Measurements from ENCODE around the gene PMM2. TPM values are rescaled to one million over a fixed set of nuclear protein-coding genes. Genes with fewer than 3 reads are reported as not detected.

The PMM2 gene
- total and polyA plus RNA-seq, 2 experiments from 2014 or later, result 39.6 to 46.4 TPM

- no peaks in the 10 kb centered on the region for H3K36me3 ChIP-seq (ENCODE audit: low read depth)
These were observed 66.2 kb downstream of the PMM2 start for GRCh38 chr16:8863594-8864424.

DNA sequence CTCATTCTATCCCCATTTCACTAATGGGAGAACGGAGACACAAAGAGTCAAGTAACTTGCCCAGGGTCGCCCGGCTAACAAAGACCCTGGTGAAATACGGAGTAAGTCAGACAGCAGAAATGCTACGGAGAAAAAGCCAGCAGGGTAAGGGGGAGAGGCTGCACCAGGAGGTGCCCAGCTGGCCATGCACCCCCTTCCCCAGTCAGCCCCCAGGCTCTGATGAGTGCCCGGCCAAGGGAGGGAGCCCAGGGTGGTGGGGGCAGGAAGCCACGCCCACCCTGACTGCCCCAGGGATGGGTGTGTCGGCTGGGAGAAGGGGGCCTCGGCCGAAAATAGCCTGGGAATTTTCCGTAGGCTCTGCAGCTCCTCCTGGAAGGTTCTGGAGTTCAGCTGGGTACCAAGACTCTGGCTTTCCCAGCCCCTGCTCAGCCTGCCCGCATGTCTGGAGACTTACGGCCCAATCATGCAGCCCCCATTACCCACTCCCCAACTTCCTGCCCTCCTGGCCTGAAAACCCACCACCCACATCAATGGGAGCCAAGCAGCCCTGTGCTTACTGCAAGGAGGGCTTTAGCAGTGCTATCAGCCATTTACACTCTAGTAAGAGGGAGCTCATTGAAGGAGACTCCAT, 67.0 kb downstream of the PMM2 start:
- H3K9ac ChIP-seq, result no peak overlapping the region

More at GRCh38 chr16:8863594-8864424, 66.2 kb downstream of the PMM2 start:
- DNase-seq, result peak; percentile 48
- Histone ChIP-seq H3K27me3 (replicated peaks; ENCODE audit: insufficient read depth) (no peaks in the 10 kb centered on the region), H3K79me2 (ENCODE audit: insufficient read depth) (peaks cover 94% of the 10 kb centered on the region), H3K4me2 (ENCODE audit: unreplicated experiment) (peak overlapping the region; percentile 26), H4K20me1 (ENCODE audit: insufficient read depth) (peaks cover 2% of the 10 kb centered on the region; the same call in 1 of the 2 replicates), H3K27ac (no peak overlapping the region), H3K4me3 (no peak overlapping the region), H2AFZ (no peak overlapping the region), H3K9me2 (ENCODE audit: insufficient read depth) (no peaks in the 10 kb centered on the region), H3K9me3 (ENCODE audit: low read depth) (no peaks in the 10 kb centered on the region), H3K4me1 (ENCODE audit: insufficient read depth) (peaks cover 22% of the 10 kb centered on the region), H3K9ac (no peak overlapping the region), H3F3A (ENCODE audit: insufficient read depth) (peaks cover 28% of the 10 kb centered on the region)
- WGBS, 2 experiments (ENCODE audit: low coverage in 1 of 2, low lambda C conversion rate in 2 of 2, missing lambda C conversion rate in 2 of 2), result 70 to 81% methylated on average over 15 to 17 of the region's 17 CpGs
- in situ Hi-C loops (cut with MboI), result no loop called here
- TF ChIP-seq EZH2phosphoT487 (IDR thresholded peaks at IDR 0.05; ENCODE audit: insufficient read depth, low read depth) (no peak), EZH2 (IDR thresholded peaks at IDR 0.05; ENCODE audit: insufficient read depth, poor library complexity, severe bottlenecking) (no peak)

GRCh38 chr16:8865145-8865882, 67.7 kb downstream of the PMM2 start:
- H3K9me2 ChIP-seq (ENCODE audit: insufficient read depth), result no peaks in the 10 kb centered on the region
- peaks cover 29% of the 10 kb centered on the region for H3F3A ChIP-seq (ENCODE audit: insufficient read depth)
- H4K20me1 ChIP-seq (ENCODE audit: insufficient read depth), result peaks cover 2% of the 10 kb centered on the region; the same call in 1 of the 2 replicates
- no peak overlapping the region for H2AFZ ChIP-seq
- no peaks in the 10 kb centered on the region for H3K36me3 ChIP-seq (ENCODE audit: low read depth)
- no peaks in the 10 kb centered on the region for H3K9me3 ChIP-seq (ENCODE audit: low read depth)
- no peak for TF ChIP-seq EZH2phosphoT487 (IDR thresholded peaks at IDR 0.05; ENCODE audit: insufficient read depth, low read depth)
- no peak for TF ChIP-seq EZH2 (IDR thresholded peaks at IDR 0.05; ENCODE audit: insufficient read depth, poor library complexity, severe bottlenecking)
- peaks cover 79% of the 10 kb centered on the region for H3K79me2 ChIP-seq (ENCODE audit: insufficient read depth)
- H3K27me3 ChIP-seq (replicated peaks; ENCODE audit: insufficient read depth), result no peaks in the 10 kb centered on the region
- H3K9ac ChIP-seq, result no peak overlapping the region
- whole genome bisulfite sequencing, 2 experiments (ENCODE audit: low coverage in 1 of 2, low lambda C conversion rate in 2 of 2, missing lambda C conversion rate in 2 of 2), result 85 to 86% methylated on average over 14 of the region's 14 CpGs
- no peak overlapping the region for H3K27ac ChIP-seq
- peaks cover 17% of the 10 kb centered on the region for H3K4me1 ChIP-seq (ENCODE audit: insufficient read depth)
- in situ Hi-C loops (cut with MboI), result no loop called here
- H3K4me2 ChIP-seq (ENCODE audit: unreplicated experiment), result peak overlapping the region; percentile 100
- no peak for DNase-seq
- H3K4me3 ChIP-seq, result no peak overlapping the region

More for the DNA sequence above, 67.0 kb downstream of the PMM2 start:
- Histone ChIP-seq H4K20me1 (ENCODE audit: insufficient read depth) (peaks cover 2% of the 10 kb centered on the region; the same call in 1 of the 2 replicates), H3K9me2 (ENCODE audit: insufficient read depth) (no peaks in the 10 kb centered on the region), H3F3A (ENCODE audit: insufficient read depth) (peaks cover 32% of the 10 kb centered on the region), H3K4me2 (ENCODE audit: unreplicated experiment) (peak overlapping the region; percentile 26), H3K36me3 (ENCODE audit: low read depth) (no peaks in the 10 kb centered on the region), H2AFZ (no peak overlapping the region), H3K4me3 (no peak overlapping the region), H3K4me1 (ENCODE audit: insufficient read depth) (peaks cover 22% of the 10 kb centered on the region), H3K27ac (no peak overlapping the region), H3K9me3 (ENCODE audit: low read depth) (no peaks in the 10 kb centered on the region), H3K79me2 (ENCODE audit: insufficient read depth) (peaks cover 86% of the 10 kb centered on the region), H3K27me3 (replicated peaks; ENCODE audit: insufficient read depth) (no peaks in the 10 kb centered on the region)
- in situ Hi-C loops (cut with MboI), result no loop called here
- no peak for TF ChIP-seq EZH2phosphoT487 (IDR thresholded peaks at IDR 0.05; ENCODE audit: insufficient read depth, low read depth)
- whole genome bisulfite sequencing, 2 experiments (ENCODE audit: low coverage in 1 of 2, low lambda C conversion rate in 2 of 2, missing lambda C conversion rate in 2 of 2), result 41 to 47% methylated on average over 13 of the region's 13 CpGs
- no peak for DNase-seq
